ENCODE data around the gene NCAPD3.

Gene NCAPD3

DNA sequence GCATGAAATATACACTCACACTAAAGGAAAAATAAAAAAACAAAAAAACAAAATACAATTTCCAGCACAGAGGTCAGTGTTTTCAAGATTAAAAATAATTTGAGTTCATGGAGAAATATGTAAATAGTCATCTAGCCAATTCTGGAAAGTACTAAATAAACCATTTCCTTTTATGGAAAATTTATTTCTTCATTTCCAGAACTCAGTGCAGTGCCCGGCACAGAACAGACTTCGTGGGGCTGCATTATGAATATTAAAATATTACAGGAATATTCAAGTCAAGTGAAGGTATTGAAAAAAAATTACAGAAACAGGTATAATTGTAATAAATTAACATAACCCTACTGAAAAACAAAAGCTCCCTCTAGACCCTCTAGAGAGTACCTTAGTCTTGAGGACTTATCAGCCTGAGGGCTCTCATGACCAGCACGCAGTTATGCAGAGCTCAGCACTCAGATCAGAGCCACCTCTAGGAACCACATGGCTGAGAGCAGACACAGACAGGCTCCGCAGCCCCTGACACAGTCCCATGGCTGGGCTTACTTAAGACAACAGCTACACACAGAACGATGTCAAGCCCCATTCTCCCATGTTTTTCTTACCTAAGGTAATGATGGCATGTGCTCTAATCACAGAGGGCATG lies 45.6 kb downstream of the NCAPD3 start:
- DNase-seq (ENCODE audit: insufficient read length, low spot score) (no peak), FAIRE-seq (no peak)
- no peak for TF ChIP-seq CTCF (IDR thresholded peaks at IDR 0.05; ENCODE audit: insufficient read depth, missing control alignments)

- no peak for DNase-seq (ENCODE audit: insufficient read length, low spot score)
Observed at GRCh38 chr11:134176284-134176683, 47.5 kb downstream of the NCAPD3 start.

GRCh38 chr11:134173296-134173695 lies 50.5 kb downstream of the NCAPD3 start:
- no peak for DNase-seq (ENCODE audit: insufficient read length, low spot score)
- no peak for TF ChIP-seq CTCF (IDR thresholded peaks at IDR 0.05; ENCODE audit: insufficient read depth, missing control alignments)
- no peak for FAIRE-seq

More at GRCh38 chr11:134176284-134176683, 47.5 kb downstream of the NCAPD3 start:
- FAIRE-seq: no peak
- no peak for TF ChIP-seq CTCF (IDR thresholded peaks at IDR 0.05; ENCODE audit: insufficient read depth, missing control alignments)

- no peak for TF ChIP-seq CTCF (IDR thresholded peaks at IDR 0.05; ENCODE audit: insufficient read depth, missing control alignments)
- FAIRE-seq (no peak), DNase-seq (ENCODE audit: insufficient read length, low spot score) (no peak)
Observed at GRCh38 chr11:134171951-134172350, 51.8 kb downstream of the NCAPD3 start.

DNA sequence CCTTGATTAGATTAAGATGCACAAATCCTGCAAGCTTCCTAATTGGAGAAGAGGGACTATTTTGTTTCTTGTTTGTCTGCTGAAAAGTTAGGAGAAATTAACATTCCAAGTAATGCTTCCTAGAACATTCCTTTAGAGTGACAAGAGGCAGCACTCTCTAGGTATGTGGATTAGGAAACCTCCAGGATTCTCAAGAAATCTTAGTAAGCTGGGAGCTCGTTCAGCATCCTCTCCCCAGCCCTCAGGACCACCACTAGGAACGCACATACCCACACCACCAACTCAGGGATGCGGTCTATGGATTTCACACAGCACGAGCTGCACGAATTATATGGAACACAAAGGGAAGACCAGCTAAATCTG lies 52.9 kb downstream of the NCAPD3 start:
- FAIRE-seq (no peak), DNase-seq (ENCODE audit: insufficient read length, low spot score) (no peak)

DNA sequence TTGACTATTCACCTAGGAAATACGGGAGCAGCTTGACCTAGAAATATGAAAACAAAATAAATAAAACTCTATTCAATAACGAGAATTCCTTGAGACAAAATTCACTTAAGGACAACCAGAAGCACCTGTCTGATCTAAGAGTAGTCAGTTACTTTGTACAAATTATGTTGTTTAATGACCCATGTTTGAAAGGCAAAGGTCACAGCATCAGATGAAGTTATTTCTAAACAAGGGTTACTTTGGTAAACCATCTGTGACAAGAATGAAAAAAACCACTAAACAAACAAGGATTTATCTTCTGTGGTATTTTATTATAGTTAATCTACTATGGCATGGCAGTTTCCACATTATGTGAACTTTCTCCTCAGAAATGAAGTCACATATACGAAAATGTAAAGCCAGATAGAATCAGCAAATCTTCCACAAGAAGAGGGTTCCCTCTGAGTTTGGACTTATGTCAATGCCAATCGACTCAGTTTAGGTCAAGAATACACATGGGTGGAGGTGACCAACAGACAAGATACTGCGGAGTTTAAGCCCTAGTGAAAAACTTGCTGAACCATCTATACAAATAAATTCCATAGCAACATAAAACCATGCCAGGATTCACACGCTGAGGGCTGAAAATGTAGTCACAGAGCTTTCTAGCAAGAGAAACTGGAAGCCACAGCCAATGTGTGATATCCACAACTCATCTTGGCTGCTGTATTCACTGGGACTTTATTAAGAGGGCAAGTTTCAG lies 53.4 kb downstream of the NCAPD3 start:
- FAIRE-seq (no peak), DNase-seq (ENCODE audit: insufficient read length, low spot score) (no peak)
- TF ChIP-seq CTCF (IDR thresholded peaks at IDR 0.05; ENCODE audit: insufficient read depth, missing control alignments): no peak

More for the DNA sequence above, 52.9 kb downstream of the NCAPD3 start:
- no peak for TF ChIP-seq CTCF (IDR thresholded peaks at IDR 0.05; ENCODE audit: insufficient read depth, missing control alignments)
